ENCODE results near the gene FKRP.

DNA sequence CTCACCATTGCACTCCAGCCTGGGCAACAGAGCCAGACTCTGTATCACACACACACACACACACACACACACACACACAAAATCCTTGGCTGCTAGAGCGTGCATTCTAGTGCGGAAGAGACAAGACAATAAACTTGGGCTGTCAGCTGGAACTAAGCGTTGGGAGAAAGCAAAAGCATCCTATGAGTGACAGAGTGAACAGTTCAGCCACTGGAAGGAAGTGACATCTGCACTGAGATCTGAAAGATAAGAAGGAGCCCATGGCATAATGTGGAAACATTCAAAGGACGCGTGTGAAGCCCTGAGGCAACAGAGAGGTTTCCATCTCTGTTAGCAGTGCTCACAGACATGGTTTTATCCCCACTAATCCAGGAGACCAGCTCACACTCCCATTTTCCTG, 46.1 kb downstream of the FKRP start:
- no peak for TF ChIP-seq EZH2phosphoT487 (IDR thresholded peaks at IDR 0.05; ENCODE audit: borderline replicate concordance)
- TF ChIP-seq, protein P1, sequence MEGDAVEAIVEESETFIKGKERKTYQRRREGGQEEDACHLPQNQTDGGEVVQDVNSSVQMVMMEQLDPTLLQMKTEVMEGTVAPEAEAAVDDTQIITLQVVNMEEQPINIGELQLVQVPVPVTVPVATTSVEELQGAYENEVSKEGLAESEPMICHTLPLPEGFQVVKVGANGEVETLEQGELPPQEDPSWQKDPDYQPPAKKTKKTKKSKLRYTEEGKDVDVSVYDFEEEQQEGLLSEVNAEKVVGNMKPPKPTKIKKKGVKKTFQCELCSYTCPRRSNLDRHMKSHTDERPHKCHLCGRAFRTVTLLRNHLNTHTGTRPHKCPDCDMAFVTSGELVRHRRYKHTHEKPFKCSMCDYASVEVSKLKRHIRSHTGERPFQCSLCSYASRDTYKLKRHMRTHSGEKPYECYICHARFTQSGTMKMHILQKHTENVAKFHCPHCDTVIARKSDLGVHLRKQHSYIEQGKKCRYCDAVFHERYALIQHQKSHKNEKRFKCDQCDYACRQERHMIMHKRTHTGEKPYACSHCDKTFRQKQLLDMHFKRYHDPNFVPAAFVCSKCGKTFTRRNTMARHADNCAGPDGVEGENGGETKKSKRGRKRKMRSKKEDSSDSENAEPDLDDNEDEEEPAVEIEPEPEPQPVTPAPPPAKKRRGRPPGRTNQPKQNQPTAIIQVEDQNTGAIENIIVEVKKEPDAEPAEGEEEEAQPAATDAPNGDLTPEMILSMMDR (conservative IDR thresholded peaks at IDR 0.05; ENCODE audit: low read length) = no peak

Data from Loucy (cell line).